ENCODE measurements around the gene SLIT3. TPM values are rescaled to one million over a fixed set of nuclear protein-coding genes. Genes with fewer than 3 reads are reported as not detected.

SLIT3 gene
- total RNA-seq, 1 experiment from 2014 or later = 0.10 TPM

DNA sequence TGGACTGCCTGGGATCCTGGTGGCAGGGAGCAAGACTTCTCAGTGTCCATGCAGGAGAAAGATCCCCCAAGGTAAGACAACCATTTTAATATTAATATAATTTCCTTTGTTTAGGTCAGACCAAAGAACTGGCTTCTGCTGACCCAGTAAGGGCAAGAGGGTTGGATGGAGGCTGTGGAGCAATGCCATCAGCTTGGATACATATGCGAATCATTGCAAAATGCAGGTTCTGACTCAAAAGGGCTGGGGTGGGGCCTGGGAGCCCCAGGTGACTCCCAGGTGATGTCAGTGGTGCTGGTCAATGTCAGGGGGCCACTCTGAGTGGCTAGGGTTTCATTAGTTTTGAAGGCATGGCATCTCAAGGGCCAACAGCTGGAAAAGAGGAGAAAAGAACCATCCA lies 632.9 kb downstream of the SLIT3 start:
- Histone ChIP-seq H3K79me2 (ENCODE audit: insufficient read depth, low read length) (no peaks in the 10 kb centered on the region), H3K9ac (ENCODE audit: low read length) (no peak overlapping the region), H4K20me1 (ENCODE audit: insufficient read depth) (no peaks in the 10 kb centered on the region), H3K36me3 (ENCODE audit: control insufficient read depth in 1 of 2, insufficient read depth in 2 of 2, low read length in 2 of 2) (no peaks in the 10 kb centered on the region), H3K27me3 (ENCODE audit: insufficient read depth, low read length) (no peaks in the 10 kb centered on the region), H3K9me3 (ENCODE audit: control insufficient read depth in 1 of 2, insufficient read depth in 1 of 2, low read depth in 1 of 2, low read length in 2 of 2) (no peaks in the 10 kb centered on the region), H3K9me2 (ENCODE audit: insufficient read depth) (no peaks in the 10 kb centered on the region), H2AFZ (ENCODE audit: low read depth, low read length, poor library complexity, severe bottlenecking) (no peak overlapping the region), H3K4me2 (ENCODE audit: low read length) (no peak overlapping the region), H3K4me3 (replicated peaks in 1 of 2; ENCODE audit: low read depth in 1 of 2, low read length in 2 of 2) (no peak overlapping the region), H3K4me1 (ENCODE audit: control insufficient read depth in 1 of 2, insufficient read depth in 2 of 2, low read length in 2 of 2) (no peaks in the 10 kb centered on the region), H3K27ac (ENCODE audit: low read depth, low read length) (no peak overlapping the region)
- TF ChIP-seq ZFX (IDR thresholded peaks at IDR 0.05) = no peak
- no peak for TF ChIP-seq ELF1 (IDR thresholded peaks at IDR 0.05; ENCODE audit: borderline replicate concordance, low read depth)
- TF ChIP-seq, protein P1, sequence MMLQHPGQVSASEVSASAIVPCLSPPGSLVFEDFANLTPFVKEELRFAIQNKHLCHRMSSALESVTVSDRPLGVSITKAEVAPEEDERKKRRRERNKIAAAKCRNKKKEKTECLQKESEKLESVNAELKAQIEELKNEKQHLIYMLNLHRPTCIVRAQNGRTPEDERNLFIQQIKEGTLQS (IDR thresholded peaks at IDR 0.05) = no peak
- no peak for TF ChIP-seq CBX3 (IDR thresholded peaks at IDR 0.05; ENCODE audit: low read depth)
- ATAC-seq = no peak
- ChIA-PET RAD21 (ENCODE audit: low non-redundant PET in 1 of 2, low total read pairs in 2 of 2, uncharacterized antibody in 2 of 2, unreplicated experiment in 2 of 2) (no interaction called here), CTCF (no interaction called here), POLR2A (interaction anchor here (0.6 kb wide), 1 partner anchor 535 kb away, joined by 3 read pairs; no protein-coding TSS in a partner anchor)
- intact Hi-C loops (cut with micrococcal nuclease) = no loop called here
- DNase-seq (ENCODE audit: low read depth, low spot score) = no peak
- no TSS peak for BruUV-seq (replicated peaks)

DNA sequence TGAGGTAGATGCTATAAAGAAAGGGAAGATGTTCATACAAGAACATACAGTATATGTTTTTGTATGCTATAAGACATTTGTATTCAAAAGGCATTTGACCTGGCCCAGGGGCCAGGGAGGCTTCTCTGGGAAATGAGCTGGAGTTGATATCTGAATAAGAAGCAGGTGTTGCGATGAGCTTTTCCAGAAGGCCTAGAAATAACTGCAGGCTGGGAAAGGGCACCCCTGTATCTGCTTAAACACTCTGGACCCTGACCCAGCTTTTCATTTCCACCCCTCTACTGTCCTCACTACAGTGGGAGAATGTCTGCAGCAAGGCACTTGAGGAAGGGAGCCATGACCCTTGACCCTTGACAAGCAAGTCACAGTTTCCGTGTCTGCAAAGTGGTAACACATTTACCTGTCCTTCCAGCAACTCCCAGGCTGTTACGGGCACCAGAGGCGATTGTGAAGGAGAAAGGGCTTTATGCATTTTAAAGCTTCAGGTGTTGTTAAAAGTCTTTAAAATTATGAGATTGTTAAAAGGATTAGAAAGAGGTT lies 633.6 kb downstream of the SLIT3 start:
- Histone ChIP-seq H3K9me3 (ENCODE audit: control insufficient read depth in 1 of 2, insufficient read depth in 1 of 2, low read depth in 1 of 2, low read length in 2 of 2) (no peaks in the 10 kb centered on the region), H3K4me2 (ENCODE audit: low read length) (no peak overlapping the region), H3K9ac (ENCODE audit: low read length) (no peak overlapping the region), H4K20me1 (ENCODE audit: insufficient read depth) (no peaks in the 10 kb centered on the region), H3K36me3 (ENCODE audit: control insufficient read depth in 1 of 2, insufficient read depth in 2 of 2, low read length in 2 of 2) (no peaks in the 10 kb centered on the region), H2AFZ (ENCODE audit: low read depth, low read length, poor library complexity, severe bottlenecking) (no peak overlapping the region), H3K9me2 (ENCODE audit: insufficient read depth) (no peaks in the 10 kb centered on the region), H3K4me1 (ENCODE audit: control insufficient read depth in 1 of 2, insufficient read depth in 2 of 2, low read length in 2 of 2) (no peaks in the 10 kb centered on the region), H3K27me3 (ENCODE audit: insufficient read depth, low read length) (no peaks in the 10 kb centered on the region), H3K4me3 (replicated peaks in 1 of 2; ENCODE audit: low read depth in 1 of 2, low read length in 2 of 2) (no peak overlapping the region), H3K27ac (ENCODE audit: low read depth, low read length) (no peak overlapping the region), H3K79me2 (ENCODE audit: insufficient read depth, low read length) (no peaks in the 10 kb centered on the region)
- no peak for ATAC-seq
- ChIA-PET POLR2A (no interaction called here), RAD21 (ENCODE audit: low non-redundant PET in 1 of 2, low total read pairs in 2 of 2, uncharacterized antibody in 2 of 2, unreplicated experiment in 2 of 2) (no interaction called here), CTCF (no interaction called here)
- intact Hi-C loops (cut with micrococcal nuclease) = no loop called here
- no peak for TF ChIP-seq CBX3 (IDR thresholded peaks at IDR 0.05; ENCODE audit: low read depth)
- TF ChIP-seq SP1 (IDR thresholded peaks at IDR 0.05; ENCODE audit: low read depth) = no peak
- TF ChIP-seq, protein P2, sequence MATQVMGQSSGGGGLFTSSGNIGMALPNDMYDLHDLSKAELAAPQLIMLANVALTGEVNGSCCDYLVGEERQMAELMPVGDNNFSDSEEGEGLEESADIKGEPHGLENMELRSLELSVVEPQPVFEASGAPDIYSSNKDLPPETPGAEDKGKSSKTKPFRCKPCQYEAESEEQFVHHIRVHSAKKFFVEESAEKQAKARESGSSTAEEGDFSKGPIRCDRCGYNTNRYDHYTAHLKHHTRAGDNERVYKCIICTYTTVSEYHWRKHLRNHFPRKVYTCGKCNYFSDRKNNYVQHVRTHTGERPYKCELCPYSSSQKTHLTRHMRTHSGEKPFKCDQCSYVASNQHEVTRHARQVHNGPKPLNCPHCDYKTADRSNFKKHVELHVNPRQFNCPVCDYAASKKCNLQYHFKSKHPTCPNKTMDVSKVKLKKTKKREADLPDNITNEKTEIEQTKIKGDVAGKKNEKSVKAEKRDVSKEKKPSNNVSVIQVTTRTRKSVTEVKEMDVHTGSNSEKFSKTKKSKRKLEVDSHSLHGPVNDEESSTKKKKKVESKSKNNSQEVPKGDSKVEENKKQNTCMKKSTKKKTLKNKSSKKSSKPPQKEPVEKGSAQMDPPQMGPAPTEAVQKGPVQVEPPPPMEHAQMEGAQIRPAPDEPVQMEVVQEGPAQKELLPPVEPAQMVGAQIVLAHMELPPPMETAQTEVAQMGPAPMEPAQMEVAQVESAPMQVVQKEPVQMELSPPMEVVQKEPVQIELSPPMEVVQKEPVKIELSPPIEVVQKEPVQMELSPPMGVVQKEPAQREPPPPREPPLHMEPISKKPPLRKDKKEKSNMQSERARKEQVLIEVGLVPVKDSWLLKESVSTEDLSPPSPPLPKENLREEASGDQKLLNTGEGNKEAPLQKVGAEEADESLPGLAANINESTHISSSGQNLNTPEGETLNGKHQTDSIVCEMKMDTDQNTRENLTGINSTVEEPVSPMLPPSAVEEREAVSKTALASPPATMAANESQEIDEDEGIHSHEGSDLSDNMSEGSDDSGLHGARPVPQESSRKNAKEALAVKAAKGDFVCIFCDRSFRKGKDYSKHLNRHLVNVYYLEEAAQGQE (IDR thresholded peaks at IDR 0.05; ENCODE audit: low read depth) = no peak
- no peak for TF ChIP-seq SIN3A (IDR thresholded peaks at IDR 0.05; ENCODE audit: low read depth)
- no peak for TF ChIP-seq FOSL1 (IDR thresholded peaks at IDR 0.05; ENCODE audit: low read depth)
- TF ChIP-seq RAD21 (IDR thresholded peaks at IDR 0.05; ENCODE audit: low read depth) = no peak
- no peak for TF ChIP-seq SRF (IDR thresholded peaks at IDR 0.05; ENCODE audit: low read depth)
- TF ChIP-seq ELF1 (IDR thresholded peaks at IDR 0.05; ENCODE audit: borderline replicate concordance, low read depth) = no peak
- BruUV-seq (replicated peaks) = no TSS peak
- no peak for DNase-seq (ENCODE audit: low read depth, low spot score)

Data from HCT116 (cell line).